HFF-Myc (cell line): ENCODE data around the gene ARMC9.

Experiments
- DNase-seq: peaks from one replicate; pipeline ENCODE4 v3.0.0-alpha.2; 2011; ENCODE audit warnings: low read depth; ENCODE audit errors: extremely low read depth
- H3K4me3 ChIP-seq: replicated peaks from 2 replicates; pipeline ENCODE4 v1.5.1; 2011; ENCODE audit warnings: low read depth, mild to moderate bottlenecking, control low read depth, low read length
- TF ChIP-seq, protein P1 (sequence below): IDR thresholded peaks from 2 replicates; pipeline ENCODE4 v1.5.1; 2012; ENCODE audit warnings: mild to moderate bottlenecking, low read depth, low read length, control low read depth; ENCODE audit errors: missing control alignments

Gene ARMC9

GRCh38 chr2:231182513-231182899 is 15.9 kb upstream of the ARMC9 start:
- TF ChIP-seq, protein P1, sequence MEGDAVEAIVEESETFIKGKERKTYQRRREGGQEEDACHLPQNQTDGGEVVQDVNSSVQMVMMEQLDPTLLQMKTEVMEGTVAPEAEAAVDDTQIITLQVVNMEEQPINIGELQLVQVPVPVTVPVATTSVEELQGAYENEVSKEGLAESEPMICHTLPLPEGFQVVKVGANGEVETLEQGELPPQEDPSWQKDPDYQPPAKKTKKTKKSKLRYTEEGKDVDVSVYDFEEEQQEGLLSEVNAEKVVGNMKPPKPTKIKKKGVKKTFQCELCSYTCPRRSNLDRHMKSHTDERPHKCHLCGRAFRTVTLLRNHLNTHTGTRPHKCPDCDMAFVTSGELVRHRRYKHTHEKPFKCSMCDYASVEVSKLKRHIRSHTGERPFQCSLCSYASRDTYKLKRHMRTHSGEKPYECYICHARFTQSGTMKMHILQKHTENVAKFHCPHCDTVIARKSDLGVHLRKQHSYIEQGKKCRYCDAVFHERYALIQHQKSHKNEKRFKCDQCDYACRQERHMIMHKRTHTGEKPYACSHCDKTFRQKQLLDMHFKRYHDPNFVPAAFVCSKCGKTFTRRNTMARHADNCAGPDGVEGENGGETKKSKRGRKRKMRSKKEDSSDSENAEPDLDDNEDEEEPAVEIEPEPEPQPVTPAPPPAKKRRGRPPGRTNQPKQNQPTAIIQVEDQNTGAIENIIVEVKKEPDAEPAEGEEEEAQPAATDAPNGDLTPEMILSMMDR, result no peak
- no peak for DNase-seq
- H3K4me3 ChIP-seq, result no peak overlapping the region

GRCh38 chr2:231183851-231184250 is 14.6 kb upstream of the ARMC9 start:
- TF ChIP-seq, protein P1, result no peak
- H3K4me3 ChIP-seq, result no peak overlapping the region
- no peak for DNase-seq

DNA sequence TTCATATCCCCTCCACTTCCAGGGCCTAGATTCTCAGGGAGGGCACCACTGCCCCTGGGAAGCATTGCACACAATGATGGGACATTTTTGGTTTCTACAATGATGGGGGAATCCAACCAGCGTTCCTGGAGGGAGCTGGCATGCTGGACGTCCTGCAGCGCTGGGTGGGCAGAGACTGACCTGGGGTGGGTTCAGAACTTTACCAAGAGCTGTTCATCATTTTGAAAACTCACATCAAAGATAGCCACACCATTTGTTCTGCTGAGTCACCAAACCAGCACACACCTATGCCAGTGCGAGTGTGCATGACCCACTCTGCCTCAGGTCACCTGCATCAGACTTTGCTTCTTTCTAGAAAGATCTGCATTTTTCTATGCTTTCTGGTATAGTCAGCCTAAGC is 14.1 kb upstream of the ARMC9 start:
- DNase-seq, result no peak
- no peak overlapping the region for H3K4me3 ChIP-seq
- TF ChIP-seq, protein P1, result no peak

DNA sequence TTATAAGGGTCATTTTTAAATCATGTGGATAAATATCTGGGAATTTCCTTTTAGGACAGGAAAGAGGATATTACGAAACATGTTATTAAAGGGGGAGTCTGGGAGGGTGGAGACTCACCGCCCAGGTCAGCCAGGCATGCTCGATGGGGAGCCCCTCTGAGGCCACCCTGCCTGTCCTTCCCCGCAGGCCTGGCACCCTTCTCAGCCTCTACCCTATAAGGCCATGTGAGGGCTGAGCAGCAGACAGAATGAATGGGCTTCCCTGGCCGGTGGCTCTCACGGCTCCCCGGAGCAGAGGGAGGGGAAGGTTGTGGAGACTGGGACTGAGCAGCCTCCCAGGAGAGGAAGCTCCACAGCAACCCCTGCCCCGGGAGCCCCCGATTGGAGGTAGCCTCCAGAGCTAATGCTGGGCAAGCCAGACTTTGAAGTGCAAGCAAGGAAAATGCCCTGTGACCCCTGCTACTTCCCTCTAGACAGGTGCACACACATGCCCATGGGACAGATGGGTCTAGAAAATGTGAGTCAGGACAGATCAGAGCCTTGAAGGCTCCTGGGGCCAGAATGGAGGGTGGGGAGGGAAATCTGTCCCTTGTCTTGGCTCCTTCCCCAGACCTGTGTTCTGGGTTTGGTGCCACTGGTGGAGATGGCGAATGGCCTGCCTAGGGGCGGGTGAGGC is 13.2 kb upstream of the ARMC9 start:
- no peak for DNase-seq
- H3K4me3 ChIP-seq, result no peak overlapping the region
- TF ChIP-seq, protein P1, result no peak

DNA sequence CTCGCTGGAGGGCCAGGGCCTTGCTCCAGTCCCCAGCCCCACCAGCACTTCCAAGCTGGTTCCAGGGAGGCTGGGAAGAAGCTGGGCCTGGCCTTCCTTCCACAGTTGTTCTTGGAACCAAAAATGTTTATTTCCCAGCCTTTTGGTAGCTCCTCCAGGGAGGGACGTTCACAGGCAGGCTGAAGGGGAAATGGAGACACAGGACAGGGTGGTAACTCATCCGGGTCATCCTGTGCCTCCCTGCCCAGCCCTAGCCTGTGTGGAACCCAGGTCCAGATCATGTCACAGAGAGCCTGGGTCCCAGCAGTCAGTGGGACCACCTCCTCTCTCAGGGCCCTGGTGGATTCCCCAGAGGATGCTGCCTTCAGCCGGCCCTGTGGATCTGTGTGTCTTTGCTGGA is 12.5 kb upstream of the ARMC9 start:
- no peak overlapping the region for H3K4me3 ChIP-seq
- DNase-seq, result no peak
- TF ChIP-seq, protein P1, result no peak

- no peak overlapping the region for H3K4me3 ChIP-seq
- DNase-seq, result no peak
- TF ChIP-seq, protein P1, result no peak
Observed at GRCh38 chr2:231186325-231186724, 12.1 kb upstream of the ARMC9 start.

GRCh38 chr2:231187736-231188505 is 10.5 kb upstream of the ARMC9 start:
- H3K4me3 ChIP-seq, result no peak overlapping the region
- no peak for DNase-seq
- TF ChIP-seq, protein P1, result no peak
